ENCODE data around the gene GPHA2. TPM values are rescaled to one million over a fixed set of nuclear protein-coding genes. Genes with fewer than 3 reads are reported as not detected.

Gene GPHA2
- total RNA-seq, 8 experiments from 2014 or later, result 0.16 to 0.93 (median 0.76) TPM; not detected in 5

- 10 to 100% (median 31%) methylated on average over 1 to 2 of the region's 5 CpGs; no CpG with 5 or more reads in 6 of the 10 experiments for WGBS, 10 experiments
- Histone ChIP-seq H3K4me1 (replicated peaks in 1 of 2) (peaks cover 16 to 33% of the 10 kb centered on the region in 2 donors), H3K27ac (no peak overlapping the region), H3K4me3 (no peak overlapping the region)
- no peak for ATAC-seq (replicated peaks in 6 of 8)
- in situ Hi-C loops (cut with MboI; ENCODE audit: low pct_unique_long_range_greater_than_20kb in 2 of 9, low sequenced_read_pairs in 9 of 9, unreplicated experiment in 9 of 9), result loop anchor here in 1 of 9 experiments (10.0 kb wide), 1 partner anchor 47 kb away; the partner anchor contains the start of gene CDC42BPG
Observed at GRCh38 chr11:64891880-64892279, 43.8 kb downstream of the GPHA2 start.

- Histone ChIP-seq H3K27ac (no peak overlapping the region), H3K4me3 (no peak overlapping the region), H3K4me1 (replicated peaks in 1 of 2) (peaks cover 16 to 33% of the 10 kb centered on the region in 2 donors)
- 40 to 94% (median 84%) methylated on average over 2 to 6 of the region's 25 CpGs; no CpG with 5 or more reads in 6 of the 10 experiments for WGBS, 10 experiments
- in situ Hi-C loops (cut with MboI; ENCODE audit: low pct_unique_long_range_greater_than_20kb in 2 of 9, low sequenced_read_pairs in 9 of 9, unreplicated experiment in 9 of 9), result loop anchor here in 1 of 9 experiments (10.0 kb wide), 1 partner anchor 47 kb away; the partner anchor contains the start of gene CDC42BPG
- ATAC-seq (replicated peaks in 6 of 8), result no peak
Observed at GRCh38 chr11:64891215-64891848, 44.4 kb downstream of the GPHA2 start.

- Histone ChIP-seq H3K4me1 (replicated peaks in 1 of 2) (peaks cover 16 to 36% of the 10 kb centered on the region in 2 donors), H3K27ac (no peak overlapping the region), H3K4me3 (no peak overlapping the region)
- in situ Hi-C loops (cut with MboI; ENCODE audit: low pct_unique_long_range_greater_than_20kb in 2 of 9, low sequenced_read_pairs in 9 of 9, unreplicated experiment in 9 of 9), result loop anchor here in 1 of 9 experiments (10.0 kb wide), 1 partner anchor 46 kb away; the partner anchor contains the start of gene CDC42BPG
- no peak for ATAC-seq (replicated peaks in 6 of 8)
- 87 to 94% methylated on average over 3 of the region's 7 CpGs; no CpG with 5 or more reads in 8 of the 10 experiments for WGBS, 10 experiments
Observed at GRCh38 chr11:64890522-64890939, 45.2 kb downstream of the GPHA2 start.

- peak in 3 of 8 experiments; percentile 5 to 13 (median 7) for ATAC-seq (replicated peaks in 6 of 8)
- WGBS, 10 experiments, result 0 to 100% (median 78%) methylated on average over 1 to 3 of the region's 9 CpGs; no CpG with 5 or more reads in 7 of the 10 experiments
- in situ Hi-C loops (cut with MboI; ENCODE audit: low pct_unique_long_range_greater_than_20kb in 2 of 9, low sequenced_read_pairs in 9 of 9, unreplicated experiment in 9 of 9), result no loop called here
- peaks cover 14 to 33% of the 10 kb centered on the region in 2 donors for H3K4me1 ChIP-seq (replicated peaks in 1 of 2)
- no peak overlapping the region for H3K4me3 ChIP-seq
- H3K27ac ChIP-seq, result peak overlapping the region in 1 of 2 donors; percentile 3
Observed at GRCh38 chr11:64888729-64889511, 46.8 kb downstream of the GPHA2 start.

GRCh38 chr11:64888406-64888728 is 47.3 kb downstream of the GPHA2 start:
- Histone ChIP-seq H3K27ac (peak overlapping the region; percentile 15 to 57), H3K4me3 (no peak overlapping the region), H3K4me1 (replicated peaks in 1 of 2) (peaks cover 13 to 28% of the 10 kb centered on the region in 2 donors)
- WGBS, 10 experiments, result 50% methylated on average over 1 of the region's 8 CpGs; no CpG with 5 or more reads in 9 of the 10 experiments
- ATAC-seq (replicated peaks in 6 of 8), result no peak
- in situ Hi-C loops (cut with MboI; ENCODE audit: low pct_unique_long_range_greater_than_20kb in 2 of 9, low sequenced_read_pairs in 9 of 9, unreplicated experiment in 9 of 9), result no loop called here

- peak overlapping the region in 2 of 5 donors; percentile 10 to 14 for H3K4me3 ChIP-seq
- peak overlapping the region; percentile 15 to 57 for H3K27ac ChIP-seq
- ATAC-seq (replicated peaks in 6 of 8), result peak; percentile 74 to 93 (median 81)
- peaks cover 13 to 24% of the 10 kb centered on the region in 2 donors for H3K4me1 ChIP-seq (replicated peaks in 1 of 2)
- WGBS, 10 experiments, result 57 to 75% (median 68%) methylated on average over 1 to 6 of the region's 34 CpGs; no CpG with 5 or more reads in 6 of the 10 experiments
- in situ Hi-C loops (cut with MboI; ENCODE audit: low pct_unique_long_range_greater_than_20kb in 2 of 9, low sequenced_read_pairs in 9 of 9, unreplicated experiment in 9 of 9), result no loop called here
Observed at GRCh38 chr11:64887757-64888405, 47.8 kb downstream of the GPHA2 start.

- peak overlapping the region in 1 of 2 donors; percentile 57 for H3K27ac ChIP-seq
- in situ Hi-C loops (cut with MboI; ENCODE audit: low pct_unique_long_range_greater_than_20kb in 2 of 9, low sequenced_read_pairs in 9 of 9, unreplicated experiment in 9 of 9), result no loop called here
- no peak overlapping the region for H3K4me3 ChIP-seq
- ATAC-seq (replicated peaks in 6 of 8), result no peak
- 40 to 92% (median 81%) methylated on average over 1 to 7 of the region's 8 CpGs; no CpG with 5 or more reads in 2 of the 10 experiments for WGBS, 10 experiments
- peaks cover 13 to 24% of the 10 kb centered on the region in 2 donors for H3K4me1 ChIP-seq (replicated peaks in 1 of 2)
Observed at GRCh38 chr11:64887234-64887756, 48.4 kb downstream of the GPHA2 start.

GRCh38 chr11:64885367-64886286 is 50.1 kb downstream of the GPHA2 start:
- peaks cover 27 to 39% of the 10 kb centered on the region in 2 donors for H3K4me1 ChIP-seq (replicated peaks in 1 of 2)
- no peak overlapping the region for H3K27ac ChIP-seq
- in situ Hi-C loops (cut with MboI; ENCODE audit: low pct_unique_long_range_greater_than_20kb in 2 of 9, low sequenced_read_pairs in 9 of 9, unreplicated experiment in 9 of 9), result no loop called here
- 69 to 94% (median 82%) methylated on average over 2 to 14 of the region's 15 CpGs; no CpG with 5 or more reads in 1 of the 10 experiments for WGBS, 10 experiments
- ATAC-seq (replicated peaks in 6 of 8), result peak in 4 of 8 experiments; percentile 27 to 53 (median 41)
- H3K4me3 ChIP-seq, result no peak overlapping the region

Other genes with a start within 250 kb of the GPHA2 start
- 100 to 1,000 TPM in 3 of 8 experiments, 10 to 100 TPM in 2, 1 to 10 TPM in 2, under 1 TPM in 1; 0.51 to 120 (median 71.9) TPM for gene NRXN2, start 212.7 kb downstream of the GPHA2 start, total RNA-seq
- gene RASGRP2, start 191.8 kb downstream of the GPHA2 start, total RNA-seq, result 1 to 10 TPM in 7 of 8 experiments, under 1 TPM in 1; 0.63 to 5.5 (median 2.1) TPM
- gene PYGM, start 175.9 kb downstream of the GPHA2 start, total RNA-seq, result 10 to 100 TPM in 1 of 8 experiments, 1 to 10 TPM in 5, under 1 TPM in 2; 0.31 to 12.8 (median 2.2) TPM
- gene SF1, start 157.4 kb downstream of the GPHA2 start, total RNA-seq, result 100 to 1,000 TPM in 4 of 8 experiments, 10 to 100 TPM in 4; 65.8 to 317 (median 98.9) TPM
- gene MAP4K2, start 132.7 kb downstream of the GPHA2 start, total RNA-seq, result 10 to 100 TPM in 3 of 8 experiments, 1 to 10 TPM in 5; 3.0 to 15.7 (median 7.2) TPM
- gene MEN1, start 125.3 kb downstream of the GPHA2 start, total RNA-seq, result 10 to 100 TPM; 12.8 to 28.2 (median 17.3) TPM
- 1 to 10 TPM in 1 of 8 experiments, under 1 TPM in 6, not detected in 1; 0.05 to 1.2 (median 0.22) TPM for gene CDC42BPG, start 91.2 kb downstream of the GPHA2 start, total RNA-seq
- gene EHD1, start 57.3 kb downstream of the GPHA2 start, total RNA-seq, result 10 to 100 TPM; 20.2 to 37.2 (median 30.6) TPM
- gene ATG2A, start 18.7 kb downstream of the GPHA2 start, total RNA-seq, result 10 to 100 TPM in 4 of 8 experiments, 1 to 10 TPM in 4; 4.9 to 37.2 (median 9.6) TPM
- gene PPP2R5B, start 11.2 kb downstream of the GPHA2 start, total RNA-seq, result 10 to 100 TPM in 6 of 8 experiments, 1 to 10 TPM in 2; 8.4 to 48.7 (median 25.8) TPM
- gene MAJIN, start 36.2 kb upstream of the GPHA2 start, total RNA-seq, result 1 to 10 TPM in 1 of 8 experiments, under 1 TPM in 3, not detected in 4; 0.11 to 1.8 (median 0.18) TPM
- gene BATF2, start 61.1 kb upstream of the GPHA2 start, total RNA-seq, result 10 to 100 TPM in 1 of 8 experiments, 1 to 10 TPM in 4, under 1 TPM in 3; 0.22 to 15.8 (median 1.1) TPM
- gene ARL2, start 78.3 kb upstream of the GPHA2 start, total RNA-seq, result 100 to 1,000 TPM; 103 to 151 (median 108) TPM
- gene SNX15, start 91.5 kb upstream of the GPHA2 start, total RNA-seq, result 10 to 100 TPM in 7 of 8 experiments, 1 to 10 TPM in 1; 8.5 to 27.1 (median 13.9) TPM
- gene SAC3D1, start 105.3 kb upstream of the GPHA2 start, total RNA-seq, result 10 to 100 TPM in 7 of 8 experiments, 1 to 10 TPM in 1; 8.9 to 18.2 (median 11.5) TPM
- 1 to 10 TPM in 2 of 8 experiments, under 1 TPM in 5, not detected in 1; 0.52 to 3.9 (median 0.93) TPM for gene NAALADL1, start 122.7 kb upstream of the GPHA2 start, total RNA-seq
- 10 to 100 TPM in 3 of 8 experiments, 1 to 10 TPM in 4, under 1 TPM in 1; 0.97 to 25.2 (median 2.0) TPM for gene CDCA5, start 148.1 kb upstream of the GPHA2 start, total RNA-seq
- 10 to 100 TPM; 33.2 to 95.4 (median 41.7) TPM for gene ZFPL1, start 148.3 kb upstream of the GPHA2 start, total RNA-seq
- 100 to 1,000 TPM in 3 of 8 experiments, 10 to 100 TPM in 5; 58.3 to 137 (median 89.5) TPM for gene VPS51, start 160.3 kb upstream of the GPHA2 start, total RNA-seq
- gene TM7SF2, start 176.0 kb upstream of the GPHA2 start, total RNA-seq, result 10 to 100 TPM; 31.4 to 86.3 (median 45.9) TPM
- 10 to 100 TPM in 7 of 8 experiments, 1 to 10 TPM in 1; 8.4 to 18.4 (median 13.3) TPM for gene ZNHIT2, start 181.8 kb upstream of the GPHA2 start, total RNA-seq
- 1,000 to 10,000 TPM in 7 of 8 experiments, 100 to 1,000 TPM in 1; 848 to 1,834 (median 1,237) TPM for gene FAU, start 186.2 kb upstream of the GPHA2 start, total RNA-seq
- gene MRPL49, start 186.4 kb upstream of the GPHA2 start, total RNA-seq, result 10 to 100 TPM; 43.2 to 75.9 (median 52.0) TPM
- 10 to 100 TPM; 11.0 to 26.5 (median 18.1) TPM for gene SYVN1, start 198.6 kb upstream of the GPHA2 start, total RNA-seq
- gene SPDYC, start 234.3 kb upstream of the GPHA2 start, total RNA-seq, result under 1 TPM in 1 of 8 experiments, not detected in 7; 0.28 TPM
- gene CAPN1, start 246.0 kb upstream of the GPHA2 start, total RNA-seq, result 10 to 100 TPM; 32.0 to 79.8 (median 45.3) TPM

All from motor neuron (in vitro differentiated cells).